ACHN (cell line): Measurements from ENCODE around the gene CDK6.

Source experiments
- DNase-seq: peaks from one replicate; pipeline ENCODE4 v3.0.0-alpha.2; 2015
- in situ Hi-C: cut with HindIII; loops from 2 replicates; pipeline ENCODE4 v1.10.0; 2017; ENCODE audit warnings: low sequenced_read_pairs, low pct_ligation_motif_present, low pct_unique_long_range_greater_than_20kb

CDK6 gene

GRCh38 chr7:92849322-92849721 lies 12.9 kb upstream of the CDK6 start:
- in situ Hi-C loops: no loop called here
- DNase-seq: no peak

- DNase-seq: no peak
- in situ Hi-C loops: no loop called here
These were observed 12.5 kb upstream of the CDK6 start for GRCh38 chr7:92848851-92849250.

GRCh38 chr7:92848441-92848840 lies 12.1 kb upstream of the CDK6 start:
- DNase-seq: no peak
- in situ Hi-C loops: no loop called here

GRCh38 chr7:92847305-92847704 lies 10.9 kb upstream of the CDK6 start:
- no peak for DNase-seq
- in situ Hi-C loops: no loop called here

GRCh38 chr7:92845736-92846135 lies 9.4 kb upstream of the CDK6 start:
- in situ Hi-C loops: no loop called here
- no peak for DNase-seq

GRCh38 chr7:92843781-92844180 lies 7.4 kb upstream of the CDK6 start:
- in situ Hi-C loops: no loop called here
- DNase-seq: no peak

GRCh38 chr7:92843034-92843760 lies 6.8 kb upstream of the CDK6 start:
- no peak for DNase-seq
- in situ Hi-C loops: no loop called here

GRCh38 chr7:92841192-92841591 lies 4.8 kb upstream of the CDK6 start:
- in situ Hi-C loops: no loop called here
- DNase-seq: no peak

GRCh38 chr7:92840316-92840715 lies 3.9 kb upstream of the CDK6 start:
- in situ Hi-C loops: no loop called here
- DNase-seq: no peak

- DNase-seq: no peak
- in situ Hi-C loops: no loop called here
These were observed 3.5 kb upstream of the CDK6 start for GRCh38 chr7:92839901-92840300.

GRCh38 chr7:92838934-92839333 lies 2.6 kb upstream of the CDK6 start:
- in situ Hi-C loops: no loop called here
- DNase-seq: no peak

- in situ Hi-C loops: no loop called here
- peak; percentile 49 for DNase-seq
These were observed 802 bp upstream of the CDK6 start for GRCh38 chr7:92837000-92837749.

- in situ Hi-C loops: no loop called here
- DNase-seq: peak; percentile 58
These were observed 403 bp downstream of the CDK6 start for GRCh38 chr7:92835851-92836488.

- in situ Hi-C loops: no loop called here
- DNase-seq: peak; percentile 87
These were observed 1.0 kb downstream of the CDK6 start for GRCh38 chr7:92835261-92835850.

GRCh38 chr7:92834507-92835260 lies 1.7 kb downstream of the CDK6 start:
- in situ Hi-C loops: no loop called here
- peak; percentile 39 for DNase-seq

- DNase-seq: peak; percentile 87
- in situ Hi-C loops: no loop called here
These were observed 2.4 kb downstream of the CDK6 start for GRCh38 chr7:92833766-92834506.

- in situ Hi-C loops: no loop called here
- DNase-seq: peak; percentile 93
These were observed 3.2 kb downstream of the CDK6 start for GRCh38 chr7:92833024-92833765.
